GM21526 (cell line): ENCODE measurements around the gene MTMR1.

ENCODE experiments used
- ATAC-seq: cut with Tn5 transposase; IDR thresholded peaks from one replicate; pipeline ENCODE4 v1.9.1; 2021; ENCODE audit warnings: moderate library complexity; ENCODE audit not compliant: unreplicated experiment, low FRiP score

MTMR1 gene

GRCh38 chrX:150761176-150761818 lies 68.1 kb downstream of the MTMR1 start:
- no peak for ATAC-seq

DNA sequence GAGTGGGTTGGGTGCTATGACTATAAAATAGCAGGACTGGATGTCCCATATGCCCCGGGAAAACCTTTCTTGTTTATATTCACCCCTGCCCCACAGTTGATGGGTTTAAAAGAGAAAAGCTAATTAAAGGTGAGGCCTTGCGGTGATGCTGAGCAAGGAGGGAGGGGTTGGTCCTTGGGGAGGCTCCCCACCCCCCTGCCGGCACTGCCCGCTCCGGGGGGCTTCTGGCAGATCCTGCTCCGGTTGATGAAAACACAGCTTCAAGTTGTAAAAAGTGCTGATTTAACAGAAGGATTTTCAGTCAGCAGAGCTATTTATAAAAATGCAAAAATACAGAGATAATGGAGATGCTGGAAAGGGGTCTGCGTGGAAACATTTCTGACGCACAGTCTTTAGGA lies 68.6 kb downstream of the MTMR1 start:
- no peak for ATAC-seq

GRCh38 chrX:150762258-150763165 lies 69.3 kb downstream of the MTMR1 start:
- no peak for ATAC-seq

- ATAC-seq: no peak
Observed at GRCh38 chrX:150763303-150763797, 70.2 kb downstream of the MTMR1 start.

DNA sequence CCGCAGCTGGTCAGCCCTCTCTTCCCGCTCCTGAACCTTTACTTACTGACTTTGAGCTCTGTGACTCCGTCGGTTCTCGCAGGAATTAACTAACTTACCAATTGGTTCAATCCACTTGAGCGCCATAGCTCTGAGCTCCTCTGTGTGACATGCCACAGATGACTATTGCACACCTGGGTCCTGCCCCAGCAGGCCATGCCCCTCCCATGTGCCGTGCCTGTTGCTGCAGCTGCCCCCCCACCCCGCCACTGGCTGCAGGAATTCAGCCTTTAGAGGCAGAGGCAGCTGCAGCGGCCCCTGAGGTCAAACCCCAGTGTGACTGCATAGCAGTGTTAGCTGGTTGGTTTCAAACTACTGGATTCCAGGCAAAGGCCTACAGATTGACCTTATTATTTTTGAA lies 70.6 kb downstream of the MTMR1 start:
- ATAC-seq: no peak

DNA sequence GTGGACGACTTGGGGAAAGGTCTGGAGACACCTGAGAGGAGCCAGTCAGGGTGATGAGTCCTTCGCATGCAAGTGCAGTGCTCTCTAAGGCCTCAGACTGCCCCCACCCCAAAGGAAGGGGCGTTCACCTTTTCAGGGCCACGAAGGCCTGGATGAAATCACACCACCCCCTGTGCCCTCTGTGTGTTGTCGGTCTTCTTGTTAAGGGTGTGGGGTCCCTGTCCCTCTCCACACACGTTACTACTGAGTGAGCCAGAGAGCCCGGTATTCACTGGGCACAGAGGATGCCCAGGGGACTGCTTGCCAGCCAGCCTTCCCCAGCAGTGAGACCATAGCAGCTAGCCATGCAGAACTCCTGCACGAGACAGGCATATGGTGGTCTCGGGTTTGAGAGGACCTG lies 72.0 kb downstream of the MTMR1 start:
- no peak for ATAC-seq

DNA sequence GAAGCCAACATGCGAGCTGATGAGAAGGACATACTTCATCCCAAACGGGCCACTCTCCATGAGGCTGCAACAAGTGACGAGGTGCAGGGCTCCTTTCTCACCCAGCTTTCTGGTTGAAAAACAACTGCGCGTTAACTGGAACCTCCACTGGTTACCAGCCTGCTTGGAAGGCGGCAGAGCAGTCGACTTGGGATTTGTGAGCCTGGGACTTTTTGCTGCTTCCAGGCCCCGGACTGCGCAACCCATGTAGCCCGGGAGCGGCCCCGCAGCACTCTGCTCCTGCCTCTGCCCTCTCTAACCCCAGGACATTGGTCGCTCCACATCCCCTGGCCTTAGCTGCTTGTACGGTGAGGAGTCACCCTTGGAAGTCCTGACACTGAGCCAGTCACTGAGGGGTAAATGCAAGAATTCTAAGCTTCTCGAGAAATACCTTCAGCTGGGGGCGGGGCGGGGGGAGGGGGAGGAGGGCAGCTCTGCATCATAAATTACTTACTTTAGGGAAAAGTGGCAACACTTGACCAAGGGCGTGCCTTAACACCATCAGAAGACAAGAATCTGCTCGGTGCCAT lies 72.7 kb downstream of the MTMR1 start:
- ATAC-seq: no peak

- ATAC-seq: no peak
Observed at GRCh38 chrX:150766351-150767044, 73.3 kb downstream of the MTMR1 start.

- no peak for ATAC-seq
Observed at GRCh38 chrX:150767045-150767395, 73.8 kb downstream of the MTMR1 start.

GRCh38 chrX:150767475-150768131 lies 74.4 kb downstream of the MTMR1 start:
- ATAC-seq: no peak

- ATAC-seq: no peak
Observed at GRCh38 chrX:150768132-150768485, 74.9 kb downstream of the MTMR1 start.

GRCh38 chrX:150768580-150769190 lies 75.5 kb downstream of the MTMR1 start:
- ATAC-seq: no peak

DNA sequence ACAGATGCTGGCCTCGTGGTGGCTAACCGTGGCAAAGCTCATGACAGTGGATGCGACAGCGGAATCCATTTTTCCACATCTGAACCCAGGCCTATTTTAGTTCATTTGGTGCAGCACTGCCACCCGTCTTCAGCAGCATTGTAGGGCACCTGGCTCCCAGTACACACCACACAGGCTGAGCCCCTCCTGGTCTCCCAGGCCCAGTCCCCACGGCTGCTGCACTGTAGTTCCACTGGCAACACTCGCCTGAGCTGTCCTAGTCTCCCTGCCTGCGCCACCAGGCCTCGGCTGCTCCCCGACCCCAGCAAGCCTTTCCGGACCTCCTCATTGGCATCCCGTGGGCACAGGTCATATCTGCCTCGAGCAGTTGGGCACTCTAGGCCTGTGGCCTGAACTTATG lies 76.2 kb downstream of the MTMR1 start:
- no peak for ATAC-seq

GRCh38 chrX:150770623-150771022 lies 77.4 kb downstream of the MTMR1 start:
- no peak for ATAC-seq

DNA sequence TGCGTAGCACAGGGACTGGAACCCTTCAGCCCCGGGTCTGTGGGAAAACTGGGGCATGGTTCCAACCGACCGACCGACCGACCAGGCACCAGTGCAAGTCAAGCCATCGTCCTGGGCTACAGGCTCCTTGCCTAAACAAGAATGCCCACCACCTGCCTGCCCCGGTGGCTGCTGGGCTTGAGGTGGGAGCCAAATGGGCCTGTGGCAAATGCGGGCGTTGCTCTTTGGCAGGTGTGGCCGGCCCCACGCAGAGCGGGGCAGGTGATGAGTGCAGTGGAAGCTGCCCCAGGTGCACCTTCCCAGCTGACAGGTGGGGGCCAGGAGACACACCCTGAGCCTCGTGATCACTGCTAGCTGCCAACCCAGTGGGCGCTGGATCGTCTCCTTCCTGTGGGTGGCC lies 77.9 kb downstream of the MTMR1 start:
- no peak for ATAC-seq

DNA sequence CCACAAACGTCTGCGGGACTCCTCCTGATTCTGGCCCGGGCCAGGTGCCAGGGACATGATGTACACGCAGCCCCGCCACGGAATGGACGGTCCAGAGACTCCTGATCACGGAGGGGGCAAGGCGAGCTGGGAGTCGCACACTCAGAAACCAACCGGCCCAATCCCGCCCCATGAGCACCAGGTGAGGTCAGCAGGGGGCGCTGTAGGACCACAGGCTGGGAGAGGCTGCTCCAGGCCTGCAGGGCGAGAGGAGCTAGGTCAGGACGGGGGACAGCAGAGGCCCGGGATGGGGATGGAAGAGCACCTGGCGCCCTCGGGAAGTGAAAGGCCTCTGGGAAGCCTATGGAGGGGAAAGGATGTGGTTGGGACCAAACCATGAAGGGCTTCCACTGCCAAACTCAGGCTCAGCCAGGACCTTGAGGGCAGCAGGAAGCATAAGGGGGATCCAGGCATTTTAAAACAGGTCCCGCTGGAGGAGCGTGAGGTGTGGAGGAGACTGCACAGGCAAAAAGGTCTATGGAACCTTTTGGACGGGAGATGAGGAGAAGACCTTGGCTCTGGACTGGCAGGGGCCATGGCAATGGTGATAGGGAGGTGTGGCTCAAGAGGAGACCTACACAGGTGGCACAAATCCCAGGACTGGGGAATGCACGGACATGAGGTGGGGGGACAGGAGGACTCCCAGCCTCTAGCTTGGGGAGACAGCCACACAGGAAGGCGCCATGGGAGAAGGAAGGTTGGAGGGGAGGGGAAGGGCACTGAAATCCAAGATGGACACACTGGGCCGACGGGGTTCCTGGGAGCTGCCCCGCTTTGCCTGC lies 79.2 kb downstream of the MTMR1 start:
- ATAC-seq: peak; percentile 68

GRCh38 chrX:150773117-150773516 lies 79.9 kb downstream of the MTMR1 start:
- no peak for ATAC-seq

GRCh38 chrX:150773634-150774033 lies 80.4 kb downstream of the MTMR1 start:
- ATAC-seq: no peak
